H9 (cell line): ENCODE measurements around the gene THSD4. TPM values are rescaled to one million over a fixed set of nuclear protein-coding genes. Genes with fewer than 3 reads are reported as not detected.

Experiments used
- DNase-seq: peaks from one replicate; pipeline ENCODE4 v3.0.0-alpha.2; 2017
- H2AFZ ChIP-seq: one replicate; pipeline ENCODE4 v1.6.1; 2013; ENCODE audit warnings: mild to moderate bottlenecking, low read length, control low read depth, moderate library complexity
- H2AK5ac ChIP-seq: 2 replicates; pipeline ENCODE4 v1.6.1; 2013; ENCODE audit warnings: low read length, control low read depth, mixed read lengths; ENCODE audit not compliant: insufficient read length
- H2BK120ac ChIP-seq: one replicate; pipeline ENCODE4 v1.6.1; 2013; ENCODE audit warnings: low read depth, mild to moderate bottlenecking, low read length, control low read depth, inconsistent platforms; ENCODE audit not compliant: poor library complexity, severe bottlenecking
- H2BK12ac ChIP-seq: 2 replicates; pipeline ENCODE4 v1.6.1; 2013; ENCODE audit warnings: low read length, control low read depth, mixed read lengths, low read depth; ENCODE audit not compliant: insufficient read length
- H2BK15ac ChIP-seq: 2 replicates; pipeline ENCODE4 v1.6.1; 2013; ENCODE audit warnings: low read depth, low read length, control low read depth
- H2BK20ac ChIP-seq: one replicate; pipeline ENCODE4 v1.6.1; 2013; ENCODE audit warnings: low read depth, mild to moderate bottlenecking, low read length, control low read depth, inconsistent platforms; ENCODE audit not compliant: poor library complexity, severe bottlenecking
- H2BK5ac ChIP-seq: 2 replicates; pipeline ENCODE4 v1.6.1; 2013; ENCODE audit warnings: low read length, control low read depth, mixed read lengths; ENCODE audit not compliant: insufficient read length
- H3K14ac ChIP-seq: 2 replicates; pipeline ENCODE4 v1.6.1; 2013; ENCODE audit warnings: low read length, control low read depth; ENCODE audit not compliant: insufficient read depth
- H3K18ac ChIP-seq: 2 replicates; pipeline ENCODE4 v1.6.1; 2013; ENCODE audit warnings: low read depth, mild to moderate bottlenecking, mixed read lengths, low read length, control low read depth; ENCODE audit not compliant: insufficient read length
- H3K23ac ChIP-seq: 2 replicates; pipeline ENCODE4 v1.6.1; 2013; ENCODE audit warnings: low read length, control low read depth, mixed read lengths, low read depth; ENCODE audit not compliant: insufficient read length
- H3K23me2 ChIP-seq: 2 replicates; pipeline ENCODE4 v1.6.1; 2013; ENCODE audit warnings: low read depth, mild to moderate bottlenecking, mixed read lengths, low read length, control low read depth; ENCODE audit not compliant: insufficient read length, poor library complexity, severe bottlenecking
- H3K27ac ChIP-seq: 2 replicates; pipeline ENCODE4 v1.5.1; 2013; ENCODE audit warnings: low read length, control low read depth, mixed read lengths, low read depth; ENCODE audit not compliant: insufficient read length
- H3K27me3 ChIP-seq: 2 replicates; pipeline ENCODE4 v1.6.1; 2013; ENCODE audit warnings: low read length, control low read depth, inconsistent platforms; ENCODE audit not compliant: insufficient read depth
- H3K4ac ChIP-seq: 2 replicates; pipeline ENCODE4 v1.6.1; 2013; ENCODE audit warnings: low read depth, mild to moderate bottlenecking, control low read depth, inconsistent platforms, low read length, moderate library complexity
- H3K4me1 ChIP-seq: 2 replicates; pipeline ENCODE4 v1.6.1; 2013; ENCODE audit warnings: low read length, control low read depth, inconsistent platforms; ENCODE audit not compliant: insufficient read depth
- H3K4me2 ChIP-seq: 2 replicates; pipeline ENCODE4 v1.6.1; 2013; ENCODE audit warnings: low read length, control low read depth, mixed read lengths; ENCODE audit not compliant: insufficient read length, insufficient read depth
- H3K56ac ChIP-seq: 2 replicates; pipeline ENCODE4 v1.6.1; 2013; ENCODE audit warnings: low read depth, mild to moderate bottlenecking, mixed read lengths, low read length, control low read depth; ENCODE audit not compliant: insufficient read length
- H3K79me1 ChIP-seq: 2 replicates; pipeline ENCODE4 v1.6.1; 2013; ENCODE audit warnings: low read depth, mild to moderate bottlenecking, moderate library complexity, low read length, control low read depth, inconsistent platforms; ENCODE audit not compliant: insufficient read depth, poor library complexity, severe bottlenecking
- H3K79me2 ChIP-seq: 2 replicates; pipeline ENCODE4 v1.6.1; 2013; ENCODE audit warnings: low read length, control low read depth, inconsistent platforms; ENCODE audit not compliant: insufficient read depth
- H3K9ac ChIP-seq: 2 replicates; pipeline ENCODE4 v1.6.1; 2013; ENCODE audit warnings: low read length, control low read depth, mixed read lengths; ENCODE audit not compliant: insufficient read length; ENCODE audit errors: extremely low read depth
- H3K9me3 ChIP-seq: one replicate; pipeline ENCODE4 v1.6.1; 2013; ENCODE audit warnings: low read depth, low read length, inconsistent platforms; ENCODE audit not compliant: control insufficient read depth
- H3T11ph ChIP-seq: one replicate; pipeline ENCODE4 v1.6.1; 2013; ENCODE audit warnings: mild to moderate bottlenecking, low read length, control low read depth, inconsistent platforms
- H4K20me1 ChIP-seq: one replicate; pipeline ENCODE4 v1.6.1; 2013; ENCODE audit not compliant: control insufficient read depth, insufficient read length, insufficient read depth
- H4K5ac ChIP-seq: 2 replicates; pipeline ENCODE4 v1.6.1; 2013; ENCODE audit warnings: low read depth, mild to moderate bottlenecking, mixed read lengths, low read length, control low read depth; ENCODE audit not compliant: insufficient read length
- H4K8ac ChIP-seq: replicated peaks from 2 replicates; pipeline ENCODE4 v1.6.1; 2013; ENCODE audit warnings: low read length, control low read depth, mixed read lengths, low read depth; ENCODE audit not compliant: insufficient read length
- H4K91ac ChIP-seq: 2 replicates; pipeline ENCODE4 v1.6.1; 2013; ENCODE audit warnings: low read depth, mild to moderate bottlenecking, moderate library complexity, mixed read lengths, low read length, control low read depth; ENCODE audit not compliant: insufficient read length
- H3K27ac Mint-ChIP-seq, 3 experiments: 2 replicates in 2 of 3; 3 replicates in 1 of 3; pipeline ENCODE4 v1.8.0; 2020 to 2021; ENCODE audit warnings: mixed read lengths in 3 of 3, mild to moderate bottlenecking in 1 of 3, moderate library complexity in 1 of 3
- H3K27me3 Mint-ChIP-seq: 2 replicates; pipeline ENCODE4 v1.8.0; 2021; ENCODE audit warnings: low read depth, mild to moderate bottlenecking, moderate library complexity, mixed read lengths
- H3K36me3 Mint-ChIP-seq, 3 experiments: 2 replicates in 2 of 3; 3 replicates in 1 of 3; pipeline ENCODE4 v1.8.0; 2020 to 2021; ENCODE audit warnings: low read depth in 3 of 3, mixed read lengths in 3 of 3; ENCODE audit not compliant: insufficient read depth in 1 of 3
- H3K4me1 Mint-ChIP-seq, 2 experiments: 2 replicates each; pipeline ENCODE4 v1.8.0; 2020; ENCODE audit warnings: mixed read lengths in 2 of 2
- H3K4me3 Mint-ChIP-seq, 2 experiments: 2 replicates in 1 of 2; 3 replicates in 1 of 2; pipeline ENCODE4 v1.8.0; 2020 to 2021; ENCODE audit warnings: mild to moderate bottlenecking in 2 of 2, mixed read lengths in 2 of 2, moderate library complexity in 1 of 2
- H3K9me3 Mint-ChIP-seq, 2 experiments: 2 replicates in 1 of 2; 3 replicates in 1 of 2; pipeline ENCODE4 v1.8.0; 2020; ENCODE audit warnings: mild to moderate bottlenecking in 2 of 2, mixed read lengths in 2 of 2, moderate library complexity in 1 of 2
- CTCF ChIP-seq: fragments of 200-600 bp; sonication (generic); conservative IDR thresholded peaks from 3 replicates; pipeline ENCODE4 v1.8.0; 2021; ENCODE audit warnings: antibody characterized with exemption, mild to moderate bottlenecking
- WGBS: extraction: QIAGEN DNeasy Blood & Tissue Kit; methylation state at CpG from one replicate; pipeline ENCODE4 v1.1.7; 2013; ENCODE audit warnings: missing lambda C conversion rate, low lambda C conversion rate, mixed read lengths; ENCODE audit not compliant: insufficient read length; ENCODE audit errors: extremely low coverage; 5-methylcytosine and 5-hydroxymethylcytosine counted together
- total RNA-seq: library from RNA; stranded (reverse); gene quantifications from 2 replicates; pipeline ENCODE4 v1.2.1, GENCODE V29; 2021

THSD4 gene
- total RNA-seq, 1 experiment from 2014 or later: 5.5 TPM

GRCh38 chr15:71124937-71125790 lies 9.9 kb downstream of the THSD4 start:
- Histone ChIP-seq H3T11ph (no peak overlapping the region), H3K79me1 (no peaks in the 10 kb centered on the region), H3K4me2 (no peak overlapping the region), H2BK12ac (no peak overlapping the region), H3K18ac (no peak overlapping the region), H2AFZ (no peak overlapping the region), H3K56ac (no peak overlapping the region), H4K91ac (no peak overlapping the region), H4K20me1 (peaks cover 2% of the 10 kb centered on the region), H3K23me2 (no peaks in the 10 kb centered on the region), H2AK5ac (no peak overlapping the region), H3K27me3 (no peaks in the 10 kb centered on the region), H2BK120ac (no peak overlapping the region), H4K8ac (no peak overlapping the region), H2BK15ac (no peak overlapping the region), H4K5ac (no peak overlapping the region), H2BK20ac (no peak overlapping the region), H3K27ac (no peak overlapping the region), H3K4ac (no peak overlapping the region), H2BK5ac (no peak overlapping the region), H3K9me3 (no peaks in the 10 kb centered on the region), H3K4me1 (no peaks in the 10 kb centered on the region; the same call in 1 of the 2 replicates), H3K14ac (no peak overlapping the region), H3K23ac (no peak overlapping the region), H3K9ac (no peak overlapping the region), H3K79me2 (no peaks in the 10 kb centered on the region)
- H3K9me3 Mint-ChIP-seq: no peaks in the 10 kb centered on the region
- H3K27ac Mint-ChIP-seq: peak overlapping the region in 1 of 3 experiments; percentile 15; a peak in 1 of 7 replicates
- no peaks in the 10 kb centered on the region for H3K27me3 Mint-ChIP-seq
- TF ChIP-seq CTCF: no peak
- H3K36me3 Mint-ChIP-seq: no peaks in the 10 kb centered on the region; a peak in 1 of 7 replicates
- H3K4me3 Mint-ChIP-seq: no peak overlapping the region
- DNase-seq: no peak
- no CpG with 5 or more reads among the region's 8 CpGs for WGBS
- peaks cover 33 to 37% of the 10 kb centered on the region in 2 experiments for H3K4me1 Mint-ChIP-seq
